GM21529 (cell line): Measurements from ENCODE around the gene SECTM1.
"Not testable (repeated sequence)": the region's sequence is repeated elsewhere in the genome, so short reads cannot be mapped to it uniquely, and the experiment has no call there.

Experiments
- ATAC-seq: cut with Tn5 transposase; IDR thresholded peaks from one replicate; pipeline ENCODE4 v1.9.1; 2021; ENCODE audit not compliant: unreplicated experiment

Gene SECTM1

GRCh38 chr17:82370471-82371332, 37.1 kb upstream of the SECTM1 start:
- no peak for ATAC-seq

DNA sequence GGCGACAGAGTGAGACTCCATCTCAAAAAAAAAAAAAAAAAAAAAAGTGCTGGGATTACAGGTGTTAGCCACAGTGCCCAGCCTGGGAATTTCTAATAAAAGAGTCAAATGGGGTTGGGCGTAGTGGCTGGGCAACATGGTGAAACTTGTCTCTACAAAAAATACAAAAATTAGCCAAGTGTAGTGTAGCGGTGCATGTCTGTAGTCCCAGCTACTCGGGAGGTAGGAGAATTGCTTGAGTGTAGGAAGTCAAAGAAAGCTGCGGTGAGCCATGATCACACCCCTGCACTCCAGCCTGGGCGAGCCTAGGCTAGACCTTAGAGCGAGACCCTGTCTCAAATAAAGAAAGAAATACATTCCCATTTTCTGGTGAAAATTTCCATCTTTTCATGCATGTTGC, 35.6 kb upstream of the SECTM1 start:
- ATAC-seq = no peak

- ATAC-seq = no peak
These were observed 34.4 kb upstream of the SECTM1 start for GRCh38 chr17:82367724-82368524.

DNA sequence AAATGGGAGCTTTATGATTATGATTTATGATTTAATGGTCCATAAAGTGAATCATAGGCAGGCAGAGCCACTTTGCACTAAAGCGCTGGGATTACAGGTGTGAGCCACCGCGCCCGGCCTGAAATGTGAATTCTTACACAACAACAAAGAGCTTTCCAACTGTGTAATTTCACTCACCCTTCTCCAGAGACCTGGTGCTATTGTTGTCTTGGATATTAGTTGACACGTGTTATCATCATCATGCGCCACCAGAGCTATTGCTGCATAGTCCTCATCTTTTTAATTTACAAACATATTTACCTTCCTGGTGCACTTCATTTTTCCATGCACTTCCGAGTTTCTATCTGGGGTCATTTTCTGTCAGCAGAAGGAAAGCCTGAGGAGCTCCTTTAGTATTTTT, 33.2 kb upstream of the SECTM1 start:
- no peak for ATAC-seq

- no peak for ATAC-seq
These were observed 32.2 kb upstream of the SECTM1 start for GRCh38 chr17:82365606-82366295.

- ATAC-seq = no peak
These were observed 28.5 kb upstream of the SECTM1 start for GRCh38 chr17:82361885-82362633.

DNA sequence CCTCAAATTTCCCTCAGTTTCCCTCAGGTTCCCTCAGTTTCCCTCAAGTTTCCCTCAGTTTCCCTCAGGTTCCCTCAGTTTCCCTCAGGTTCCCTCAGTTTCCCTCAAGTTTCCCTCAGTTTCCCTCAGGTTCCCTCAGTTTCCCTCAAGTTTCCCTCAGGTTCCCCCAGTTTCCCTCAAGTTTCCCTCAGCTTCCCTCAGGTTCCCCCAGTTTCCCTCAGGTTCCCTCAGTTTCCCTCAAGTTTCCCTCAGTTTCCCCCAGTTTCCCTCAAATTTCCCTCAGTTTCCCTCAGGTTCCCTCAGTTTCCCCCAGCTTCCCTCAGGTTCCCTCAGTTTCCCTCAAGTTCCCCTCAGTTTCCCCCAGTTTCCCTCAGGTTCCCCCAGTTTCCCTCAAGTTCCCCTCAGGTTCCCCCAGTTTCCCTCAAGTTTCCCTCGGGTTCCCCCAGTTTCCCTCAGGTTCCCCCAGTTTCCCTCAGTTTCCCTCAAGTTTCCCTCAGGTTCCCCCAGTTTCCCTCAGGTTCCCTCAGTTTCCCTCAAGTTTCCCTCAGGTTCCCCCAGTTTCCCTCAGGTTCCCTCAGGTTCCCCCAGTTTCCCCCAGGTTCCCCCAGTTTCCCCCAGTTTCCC, 26.0 kb upstream of the SECTM1 start:
- ATAC-seq = not testable (repeated sequence)

DNA sequence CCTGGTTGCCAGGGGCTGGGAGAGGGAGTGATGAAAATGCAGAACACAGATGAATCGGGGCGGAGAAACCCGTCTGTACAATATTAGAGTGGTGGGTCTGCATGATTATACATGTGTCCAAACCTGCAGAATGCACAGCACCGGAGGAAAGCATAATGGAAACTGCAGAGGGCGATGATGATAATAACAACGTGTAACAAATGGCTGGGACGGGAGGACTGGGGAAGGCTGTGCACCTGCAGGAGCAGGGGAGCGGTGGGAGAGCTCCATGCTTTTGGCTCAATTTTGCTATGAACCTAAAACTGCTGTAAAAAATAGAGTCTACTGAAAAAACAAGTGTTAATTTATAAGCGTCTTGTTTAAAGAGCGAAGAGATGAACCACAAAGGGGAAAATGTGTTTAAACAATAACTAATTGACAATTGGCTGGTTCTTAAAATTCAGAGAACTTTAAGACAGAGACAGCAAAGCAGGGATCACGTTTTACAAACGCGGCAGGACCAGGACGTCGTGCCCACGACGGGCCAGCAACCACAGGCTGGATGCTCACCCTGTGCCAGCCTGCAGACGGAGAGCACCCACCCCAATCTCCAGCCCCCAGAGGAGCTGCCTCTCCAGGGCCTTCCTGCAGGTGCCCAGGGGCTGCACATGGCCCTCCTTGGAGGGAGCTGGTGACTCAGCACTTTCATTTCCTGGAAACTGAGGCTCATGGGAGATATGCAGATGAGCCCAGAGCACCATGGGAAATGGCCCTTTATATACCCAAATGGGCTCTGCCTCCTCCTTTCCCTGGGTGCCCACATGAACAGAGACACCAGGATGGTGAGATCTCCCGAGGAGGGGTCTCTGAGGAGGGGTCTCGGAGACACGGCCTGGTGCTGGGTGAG, 25.1 kb upstream of the SECTM1 start, which contains the start of gene TEX19:
Gene TEX19 (plus strand): TSS at position 783 of the 886 bp plus-strand sequence. CDS start 2,904 bp downstream, outside the sequence.
- no peak for ATAC-seq

DNA sequence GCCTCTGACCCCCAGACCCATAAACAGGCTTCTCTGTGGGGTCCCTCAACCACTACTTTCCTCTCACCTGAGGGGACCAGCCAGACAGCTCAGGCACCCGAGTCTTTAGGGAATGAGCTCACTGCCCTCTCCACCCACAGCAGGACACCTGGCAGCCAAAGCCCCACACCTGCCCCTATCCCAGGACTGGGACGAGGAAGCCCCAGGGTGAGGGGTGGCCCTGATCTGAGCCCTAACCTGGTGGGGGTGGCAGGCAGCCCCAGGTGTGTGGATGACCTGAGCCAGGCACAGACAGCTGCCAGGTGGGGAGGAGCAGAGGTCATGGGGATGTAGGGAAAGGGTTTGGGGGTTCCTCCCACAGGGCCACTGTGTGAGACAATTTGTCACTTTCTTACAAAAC, 23.8 kb upstream of the SECTM1 start:
- ATAC-seq = no peak

GRCh38 chr17:82356845-82357355, 23.3 kb upstream of the SECTM1 start:
- ATAC-seq = no peak

DNA sequence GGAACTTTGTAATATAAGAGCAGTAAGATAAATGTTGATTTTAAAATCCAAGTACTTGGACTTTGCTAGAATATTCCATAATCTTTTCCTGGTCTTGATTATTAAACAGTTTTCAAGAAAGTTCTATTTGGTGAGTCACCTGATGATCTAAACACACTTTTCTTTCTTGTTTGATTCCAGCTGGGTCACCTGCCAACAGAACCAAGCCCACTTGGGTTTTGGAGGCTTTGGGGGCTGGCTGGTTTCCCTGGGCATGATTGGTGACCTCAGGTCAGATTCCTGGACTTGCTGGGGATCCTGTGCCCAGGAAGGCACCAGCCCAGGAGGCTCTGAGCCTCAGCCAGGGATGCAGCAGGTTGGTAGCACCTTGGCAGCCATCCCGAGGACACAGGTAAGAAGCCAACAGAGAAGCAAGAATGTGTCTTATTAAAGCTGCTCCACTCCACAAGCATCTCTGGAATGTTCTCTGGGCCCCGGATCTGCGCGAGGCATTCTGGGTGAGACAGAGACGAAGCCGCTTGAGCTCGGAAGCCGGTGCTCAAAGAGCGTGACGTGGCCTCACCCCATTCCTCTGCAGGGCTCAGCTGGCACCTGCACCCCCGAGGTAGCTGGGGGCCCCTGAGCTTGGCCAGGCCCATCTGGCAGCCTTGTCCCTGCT, 22.3 kb upstream of the SECTM1 start:
- ATAC-seq = no peak

- ATAC-seq = no peak
These were observed 21.3 kb upstream of the SECTM1 start for GRCh38 chr17:82354804-82355308.

DNA sequence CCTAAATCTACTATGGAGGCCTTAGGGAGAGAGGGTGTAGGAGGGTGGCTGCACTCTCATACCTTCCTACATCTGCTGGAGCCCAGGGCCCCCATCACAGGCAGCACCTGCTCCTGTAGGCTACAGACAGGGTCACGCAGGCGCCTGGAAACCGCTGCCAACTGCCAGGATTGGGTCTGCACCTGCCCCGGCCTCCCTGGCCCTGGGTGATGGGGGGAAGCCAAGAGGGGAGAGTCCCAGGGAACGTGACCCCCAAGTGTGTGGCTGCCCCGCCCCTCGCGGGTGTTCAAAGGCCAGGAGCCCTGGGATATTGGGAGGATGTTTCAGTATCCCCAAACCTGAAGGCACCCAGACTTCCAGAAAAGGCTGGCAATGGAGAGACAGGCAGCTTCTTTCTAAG, 19.9 kb upstream of the SECTM1 start:
- no peak for ATAC-seq

DNA sequence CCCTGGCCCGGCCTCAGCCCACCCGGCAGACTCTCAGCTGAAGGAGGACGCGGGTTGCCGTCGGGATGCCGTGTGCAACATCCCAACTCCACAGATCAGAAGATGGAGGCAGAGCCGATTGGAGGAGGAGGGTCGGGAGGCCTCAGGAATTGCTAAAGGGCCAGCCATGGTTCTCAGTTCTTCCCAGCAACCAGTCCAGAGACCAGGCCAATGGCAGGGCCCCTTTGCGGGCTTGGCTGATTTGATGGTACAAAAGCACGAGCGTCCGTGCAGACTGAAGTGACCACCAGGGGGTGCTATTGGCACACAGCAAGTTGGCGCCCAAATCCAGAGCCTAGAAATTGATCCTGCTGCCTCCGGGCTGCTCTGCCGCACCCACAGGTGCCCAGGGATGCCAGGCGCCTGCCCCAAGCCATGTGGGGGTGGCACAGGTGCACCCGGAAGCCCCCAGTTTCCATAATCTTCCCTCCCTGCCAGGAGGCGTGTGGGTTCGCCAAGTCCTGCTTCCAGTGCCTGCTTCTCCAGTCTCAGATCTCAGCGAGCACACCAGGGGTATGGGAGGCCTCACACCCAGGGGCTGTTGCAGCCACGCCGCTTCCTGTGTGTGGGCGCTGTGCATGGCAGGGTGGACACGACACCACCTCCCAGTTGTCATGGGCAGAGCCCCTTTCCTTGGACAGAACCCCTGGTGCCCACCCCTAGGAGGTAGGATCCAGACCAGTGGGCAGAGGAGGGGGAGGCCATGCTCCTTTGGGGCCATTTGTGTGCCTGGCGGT, 18.3 kb upstream of the SECTM1 start:
- no peak for ATAC-seq

GRCh38 chr17:82351254-82351712, 17.7 kb upstream of the SECTM1 start:
- ATAC-seq = no peak

DNA sequence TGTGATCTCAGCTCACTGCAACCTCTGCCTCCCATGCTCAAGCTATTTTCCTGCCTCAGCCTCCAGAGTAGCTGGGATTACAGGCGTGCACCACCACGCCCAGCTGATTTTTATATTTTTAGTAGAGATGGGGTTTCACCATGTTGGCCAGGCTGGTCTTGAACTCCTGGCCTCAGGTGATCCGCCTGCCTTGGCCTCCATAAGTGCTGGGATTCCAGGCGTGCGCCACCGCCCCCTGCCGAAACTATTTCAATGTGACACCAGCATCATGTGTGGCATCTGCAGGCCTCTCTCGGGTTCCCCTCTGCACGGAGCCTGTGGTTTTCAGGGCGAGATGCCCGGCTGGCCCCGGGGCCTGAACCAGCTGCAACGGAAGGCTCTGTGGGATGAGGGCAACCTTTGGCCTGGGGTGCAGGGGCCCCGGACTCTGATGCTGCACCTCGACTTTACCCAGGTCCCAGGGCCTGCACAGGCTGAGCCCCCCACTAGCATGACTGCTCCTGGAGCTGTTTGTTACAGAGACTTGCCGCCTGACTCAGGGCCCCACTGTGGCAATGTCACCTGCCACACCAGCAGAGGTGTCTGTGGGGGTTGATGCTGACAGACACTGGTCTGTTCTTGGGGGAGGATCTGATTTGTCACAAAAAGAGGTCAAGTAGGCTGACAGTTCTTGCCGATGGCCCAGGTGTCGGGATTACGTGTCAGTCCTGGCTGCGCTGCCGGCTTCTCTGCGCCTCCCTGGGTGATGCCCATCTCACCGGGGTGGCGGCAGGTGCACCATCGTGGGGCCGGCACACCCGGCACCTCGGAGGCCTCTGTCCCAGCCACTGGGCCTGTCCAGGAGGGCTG, 16.8 kb upstream of the SECTM1 start:
- no peak for ATAC-seq

GRCh38 chr17:82349287-82349701, 15.7 kb upstream of the SECTM1 start:
- no peak for ATAC-seq
